ENCODE measurements around the gene TPMT.
A peak's percentile ranks its signal among the peaks of the same experiment; 100 is the strongest.
"Not testable (repeated sequence)": the region's sequence is repeated elsewhere in the genome, so short reads cannot be mapped to it uniquely, and the experiment has no call there.

TPMT gene

DNA sequence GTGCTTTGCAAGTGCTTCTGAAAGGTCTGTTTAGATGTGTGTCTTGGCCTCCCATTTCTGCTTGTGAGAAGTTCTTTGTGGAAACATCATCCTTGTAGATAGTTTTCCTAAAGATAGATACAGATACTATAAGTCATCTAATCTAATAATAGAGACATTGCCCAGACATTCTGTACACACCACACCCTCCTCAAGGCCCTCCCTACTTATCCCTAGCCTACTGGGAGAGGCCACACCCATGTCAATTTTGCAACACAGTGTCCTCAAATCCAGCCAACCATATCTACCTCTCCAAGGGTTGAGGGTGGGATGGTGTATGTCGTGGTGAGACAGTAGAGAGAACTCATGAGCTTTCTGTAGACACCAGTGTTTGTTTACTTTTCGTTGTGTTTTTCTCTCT, 6.6 kb upstream of the TPMT start:
- CTCF ChIA-PET = no interaction called here
- POLR2A ChIA-PET = no interaction called here
- TF ChIP-seq, protein P1, sequence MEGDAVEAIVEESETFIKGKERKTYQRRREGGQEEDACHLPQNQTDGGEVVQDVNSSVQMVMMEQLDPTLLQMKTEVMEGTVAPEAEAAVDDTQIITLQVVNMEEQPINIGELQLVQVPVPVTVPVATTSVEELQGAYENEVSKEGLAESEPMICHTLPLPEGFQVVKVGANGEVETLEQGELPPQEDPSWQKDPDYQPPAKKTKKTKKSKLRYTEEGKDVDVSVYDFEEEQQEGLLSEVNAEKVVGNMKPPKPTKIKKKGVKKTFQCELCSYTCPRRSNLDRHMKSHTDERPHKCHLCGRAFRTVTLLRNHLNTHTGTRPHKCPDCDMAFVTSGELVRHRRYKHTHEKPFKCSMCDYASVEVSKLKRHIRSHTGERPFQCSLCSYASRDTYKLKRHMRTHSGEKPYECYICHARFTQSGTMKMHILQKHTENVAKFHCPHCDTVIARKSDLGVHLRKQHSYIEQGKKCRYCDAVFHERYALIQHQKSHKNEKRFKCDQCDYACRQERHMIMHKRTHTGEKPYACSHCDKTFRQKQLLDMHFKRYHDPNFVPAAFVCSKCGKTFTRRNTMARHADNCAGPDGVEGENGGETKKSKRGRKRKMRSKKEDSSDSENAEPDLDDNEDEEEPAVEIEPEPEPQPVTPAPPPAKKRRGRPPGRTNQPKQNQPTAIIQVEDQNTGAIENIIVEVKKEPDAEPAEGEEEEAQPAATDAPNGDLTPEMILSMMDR (IDR thresholded peaks at IDR 0.05; ENCODE audit: insufficient read depth, low read length, missing control alignments) = no peak
- H3K4me3 ChIP-seq (ENCODE audit: low read depth, low read length) = no peak overlapping the region
- no peak for DNase-seq (ENCODE audit: low read depth, low spot score)

DNA sequence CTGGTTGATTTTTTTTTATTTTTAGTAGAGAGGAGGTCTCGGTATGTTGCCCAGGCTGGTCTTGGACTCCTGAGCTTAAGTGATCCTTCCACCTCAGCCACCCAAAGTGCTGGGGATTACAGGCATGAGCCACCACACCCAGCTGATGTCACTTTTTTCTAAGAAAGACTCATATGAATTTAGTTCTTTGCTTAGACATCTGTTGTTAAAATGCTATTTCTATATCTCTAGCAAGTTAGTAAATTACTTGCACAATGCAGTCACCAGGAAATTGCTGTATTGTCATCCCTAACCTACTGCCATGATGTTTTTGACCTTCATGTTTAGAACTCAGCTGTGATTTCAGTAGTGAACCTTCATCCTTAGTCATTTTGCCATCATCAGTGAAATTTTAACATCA, 6.0 kb upstream of the TPMT start:
- no peak overlapping the region for H3K4me3 ChIP-seq (ENCODE audit: low read depth, low read length)
- TF ChIP-seq, protein P1 (IDR thresholded peaks at IDR 0.05; ENCODE audit: insufficient read depth, low read length, missing control alignments) = no peak
- ChIA-PET CTCF (interaction anchor here (0.7 kb wide), 1 partner anchor 1898 kb away, joined by 3 read pairs; no protein-coding TSS in a partner anchor), POLR2A (no interaction called here)
- DNase-seq (ENCODE audit: low read depth, low spot score) = no peak

DNA sequence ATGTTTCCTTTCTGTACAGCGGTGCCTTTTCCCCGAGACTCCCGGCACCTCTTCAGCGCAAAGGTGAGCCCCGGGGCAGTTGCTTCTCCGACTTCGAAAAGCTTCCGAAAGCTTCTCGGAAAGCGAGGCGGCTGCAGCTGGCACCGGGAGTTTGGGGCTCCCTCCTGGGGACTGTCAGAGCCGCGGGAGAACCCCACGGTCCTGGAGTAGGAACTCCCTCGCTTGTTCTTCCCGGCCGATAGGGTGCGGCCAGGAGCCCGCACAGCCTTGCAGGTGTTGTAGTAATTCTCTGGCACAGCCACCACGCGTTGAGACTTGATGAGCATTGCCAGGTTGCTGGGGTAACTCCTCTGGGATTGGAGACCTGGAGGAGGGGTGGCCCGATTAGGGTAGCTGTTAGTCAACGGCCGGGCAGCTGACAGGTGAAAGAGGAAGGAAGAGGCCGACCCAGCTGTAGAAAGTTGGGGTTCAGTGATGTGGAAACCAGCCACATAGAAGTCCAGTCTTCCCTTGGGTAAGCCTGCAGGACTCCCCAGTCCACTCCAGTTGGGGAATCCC, 1.1 kb upstream of the TPMT start:
- TF ChIP-seq, protein P1 (IDR thresholded peaks at IDR 0.05; ENCODE audit: insufficient read depth, low read length, missing control alignments) = peak; percentile 16
- ChIA-PET CTCF (interaction anchor here (0.7 to 1.3 kb wide), 4 partner anchors 10 to 348 kb away, joined by 3 read pairs; no protein-coding TSS in a partner anchor), POLR2A (no interaction called here)
- peak overlapping the region; percentile 94 for H3K4me3 ChIP-seq (ENCODE audit: low read depth, low read length)
- DNase-seq (ENCODE audit: low read depth, low spot score) = no peak

DNA sequence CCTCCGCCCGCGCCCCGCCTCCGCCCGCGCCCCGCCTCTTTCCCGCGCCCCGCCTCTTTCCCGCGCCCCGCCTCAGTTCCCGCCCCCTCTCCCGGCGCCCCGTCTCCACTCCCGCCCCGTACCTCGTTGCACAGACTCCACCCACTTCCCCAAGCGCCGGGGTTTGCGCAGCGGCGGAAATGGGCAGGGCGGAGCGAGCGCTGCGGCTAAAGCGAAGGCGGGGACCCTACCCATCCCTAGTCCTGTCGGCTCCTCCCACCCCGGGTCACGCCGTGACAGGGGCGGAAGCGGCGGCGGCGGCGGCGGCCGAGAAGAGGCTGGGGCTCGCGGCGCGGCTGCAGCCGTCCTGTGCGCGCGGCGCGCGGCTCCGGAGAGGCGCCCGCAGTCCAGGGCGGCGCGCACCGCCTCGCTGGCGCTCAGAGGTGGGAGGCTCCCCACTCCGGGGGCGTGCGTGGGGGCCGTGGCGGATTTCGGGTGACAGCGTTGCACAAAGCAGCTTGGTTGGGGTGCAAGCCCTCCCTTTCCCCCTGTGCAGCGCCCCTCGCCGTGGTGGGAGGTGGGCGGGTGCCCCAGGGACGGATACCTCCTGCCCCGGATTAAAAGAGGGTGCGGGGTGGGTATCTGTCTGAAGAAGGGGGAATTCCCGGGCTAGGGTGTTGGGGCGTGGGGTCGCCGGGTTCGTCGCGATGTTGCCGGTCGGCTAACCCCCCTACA, 430 bp upstream of the TPMT start, which contains the start of gene KDM1B:
KDM1B (plus strand) TSS at position 273 of the 714 bp plus-strand sequence. CDS start 4,474 bp downstream, outside the sequence.
- CTCF ChIA-PET = interaction anchor here (0.6 to 1.3 kb wide), 4 partner anchors 10 to 348 kb away, joined by 3 read pairs; no protein-coding TSS in a partner anchor
- peak; percentile 85 for DNase-seq (ENCODE audit: low read depth, low spot score)
- POLR2A ChIA-PET = interaction anchor here (0.6 kb wide), 1 partner anchor 270 kb away, joined by 4 read pairs; no protein-coding TSS in a partner anchor
- TF ChIP-seq, protein P1 (IDR thresholded peaks at IDR 0.05; ENCODE audit: insufficient read depth, low read length, missing control alignments) = no peak
- peak within 1 kb of the TSS; percentile 94 for H3K4me3 ChIP-seq (ENCODE audit: low read depth, low read length)

DNA sequence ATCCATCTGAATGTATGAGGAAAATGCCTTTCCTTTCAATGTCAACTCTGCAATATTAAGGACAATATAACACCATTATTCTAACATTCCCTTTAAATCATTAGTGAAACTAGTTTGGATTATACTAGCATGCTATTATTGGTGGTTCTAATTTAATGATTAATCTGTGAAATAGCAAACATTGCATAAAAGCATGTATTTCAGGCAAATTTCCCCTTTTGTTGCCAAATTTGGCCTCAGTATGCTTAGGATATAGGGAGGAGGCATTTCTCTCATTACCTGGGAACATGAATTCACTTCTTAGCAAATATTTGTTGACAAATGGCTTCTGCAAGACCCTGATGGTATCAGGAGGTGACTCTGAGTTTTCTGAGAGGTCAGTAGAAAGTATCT, 1.6 kb downstream of the TPMT start:
- TF ChIP-seq, protein P1 (IDR thresholded peaks at IDR 0.05; ENCODE audit: insufficient read depth, low read length, missing control alignments) = no peak
- no peak for DNase-seq (ENCODE audit: low read depth, low spot score)
- no peak overlapping the region for H3K4me3 ChIP-seq (ENCODE audit: low read depth, low read length)
- ChIA-PET CTCF (no interaction called here), POLR2A (interaction anchor here (1.0 kb wide), 1 partner anchor 31 kb away, joined by 3 read pairs; the partner anchor contains the start of gene NHLRC1)

DNA sequence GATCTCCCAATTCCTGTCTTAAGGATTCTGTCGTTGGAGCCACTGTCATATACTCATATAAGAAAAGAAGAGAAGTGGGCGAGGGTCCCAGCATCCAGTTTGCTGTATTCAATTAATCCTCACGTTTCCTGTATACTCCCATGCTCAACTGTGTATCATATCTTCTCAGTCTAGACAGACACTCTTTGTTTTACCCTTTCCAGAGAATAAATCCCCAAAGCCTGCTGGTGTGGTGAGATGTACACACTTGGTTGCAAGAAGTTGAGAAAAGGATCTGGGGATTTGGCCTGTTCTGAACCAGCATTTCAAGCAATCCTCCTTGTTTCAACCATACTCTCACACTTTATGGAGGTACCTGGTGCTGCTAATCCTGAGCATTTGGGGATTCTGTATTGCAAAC, 3.1 kb downstream of the TPMT start:
- ChIA-PET POLR2A (no interaction called here), CTCF (interaction anchor here (1.0 kb wide), 1 partner anchor 31 kb away, joined by 4 read pairs; no protein-coding TSS in a partner anchor)
- no peak for DNase-seq (ENCODE audit: low read depth, low spot score)
- no peak overlapping the region for H3K4me3 ChIP-seq (ENCODE audit: low read depth, low read length)
- TF ChIP-seq, protein P1 (IDR thresholded peaks at IDR 0.05; ENCODE audit: insufficient read depth, low read length, missing control alignments) = no peak

DNA sequence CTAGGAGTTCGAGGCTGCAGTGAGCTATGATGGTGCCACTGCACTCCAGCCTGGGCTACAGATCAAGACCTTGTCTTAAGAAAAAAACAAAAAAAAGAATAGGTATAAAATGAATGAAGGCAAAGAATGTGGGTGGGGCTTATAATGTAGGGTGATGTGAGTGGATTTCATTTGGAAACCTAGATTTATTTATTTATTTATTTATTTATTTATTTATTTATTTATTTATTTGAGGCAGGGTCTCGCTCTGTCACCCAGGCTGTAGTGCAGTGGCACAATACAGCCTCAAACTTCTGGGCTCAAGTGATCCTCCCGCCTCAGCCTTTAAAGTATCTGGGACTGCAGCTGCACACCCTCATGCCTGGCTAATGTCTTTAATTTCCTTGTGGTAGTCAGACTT, 3.5 kb downstream of the TPMT start:
- DNase-seq (ENCODE audit: low read depth, low spot score); H3K4me3 ChIP-seq (ENCODE audit: low read depth, low read length); POLR2A ChIA-PET: not testable (repeated sequence)
- CTCF ChIA-PET = interaction anchor here (1.4 kb wide), 1 partner anchor 30 kb away, joined by 4 read pairs; no protein-coding TSS in a partner anchor
